Measurements from ENCODE around the gene SPPL3.
"Not testable (repeated sequence)": the region's sequence is repeated elsewhere in the genome, so short reads cannot be mapped to it uniquely, and the experiment has no call there.

SPPL3 gene

GRCh38 chr12:120917748-120918147 lies 13.6 kb upstream of the SPPL3 start:
- no peak for DNase-seq

- no peak for DNase-seq
These were observed 12.4 kb upstream of the SPPL3 start for GRCh38 chr12:120916561-120916960.

GRCh38 chr12:120914794-120915193 lies 10.6 kb upstream of the SPPL3 start:
- no peak for DNase-seq

- DNase-seq = no peak
These were observed 5.6 kb upstream of the SPPL3 start for GRCh38 chr12:120909633-120910298.

GRCh38 chr12:120905856-120906384 lies 1.8 kb upstream of the SPPL3 start:
- no peak for DNase-seq

- no peak for DNase-seq
These were observed 554 bp downstream of the SPPL3 start for GRCh38 chr12:120903412-120904196.

GRCh38 chr12:120902846-120903411 lies 1.2 kb downstream of the SPPL3 start:
- DNase-seq = no peak

GRCh38 chr12:120901818-120902217 lies 2.3 kb downstream of the SPPL3 start:
- no peak for DNase-seq

- DNase-seq = not testable (repeated sequence)
These were observed 3.1 kb downstream of the SPPL3 start for GRCh38 chr12:120901101-120901500.

- DNase-seq = no peak
These were observed 8.6 kb downstream of the SPPL3 start for GRCh38 chr12:120895532-120895931.

GRCh38 chr12:120892265-120892664 lies 11.9 kb downstream of the SPPL3 start:
- DNase-seq = no peak

GRCh38 chr12:120890963-120891362 lies 13.2 kb downstream of the SPPL3 start:
- DNase-seq = no peak

GRCh38 chr12:120887253-120888043 lies 16.7 kb downstream of the SPPL3 start:
- DNase-seq = no peak

GRCh38 chr12:120886199-120887018 lies 17.7 kb downstream of the SPPL3 start:
- no peak for DNase-seq

GRCh38 chr12:120885521-120885920 lies 18.6 kb downstream of the SPPL3 start:
- no peak for DNase-seq

- no peak for DNase-seq
These were observed 19.5 kb downstream of the SPPL3 start for GRCh38 chr12:120884644-120885043.

- DNase-seq = no peak
These were observed 22.1 kb downstream of the SPPL3 start for GRCh38 chr12:120882055-120882555.

GRCh38 chr12:120879718-120880300 lies 24.3 kb downstream of the SPPL3 start:
- DNase-seq = no peak

GRCh38 chr12:120879102-120879501 lies 25.1 kb downstream of the SPPL3 start:
- no peak for DNase-seq

GRCh38 chr12:120874547-120875245 lies 29.5 kb downstream of the SPPL3 start:
- no peak for DNase-seq

- DNase-seq = no peak
These were observed 30.9 kb downstream of the SPPL3 start for GRCh38 chr12:120873226-120873625.
